Right hindlimb (tissue), 1 donor: Measurements from ENCODE around the gene FGF7.
"Not testable (repeated sequence)": the region's sequence is repeated elsewhere in the genome, so short reads cannot be mapped to it uniquely, and the experiment has no call there.

ENCODE experiments used
- DNase-seq: peaks from one replicate; pipeline ENCODE4 v3.0.0-alpha.2; 2018

The FGF7 gene

DNA sequence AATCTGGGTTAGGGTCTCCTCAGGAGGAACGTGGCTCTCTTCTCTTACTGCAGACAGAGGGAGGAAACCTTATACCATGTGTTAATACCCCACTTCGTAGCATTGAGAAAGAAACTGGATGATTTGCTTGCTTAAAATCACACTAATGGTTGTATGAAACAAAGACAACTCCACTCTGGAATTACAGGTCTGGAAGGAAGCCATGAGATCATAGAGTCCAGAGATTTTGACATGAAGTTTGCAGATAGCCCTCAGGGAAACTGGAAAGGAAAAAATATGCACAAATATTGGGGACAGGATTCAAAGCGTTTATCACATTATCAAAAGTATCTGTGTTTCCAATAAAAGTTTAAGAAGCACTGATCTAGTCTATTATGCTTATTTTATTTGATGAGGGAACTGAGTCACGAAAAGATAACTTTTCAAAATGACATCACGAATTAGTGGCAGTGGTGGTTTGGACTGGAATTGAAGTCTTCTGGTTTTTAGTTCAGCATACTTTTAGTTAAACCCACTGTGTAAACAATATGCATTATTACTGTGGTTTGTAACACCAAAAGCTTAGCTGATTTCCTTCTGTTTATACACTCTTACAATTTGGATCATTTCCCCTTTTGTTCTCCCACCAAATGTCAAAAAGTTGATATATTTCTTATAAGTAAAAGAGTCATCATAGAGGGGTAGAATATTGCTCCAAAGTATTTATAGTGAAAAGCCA, 16.8 kb downstream of the FGF7 start:
- DNase-seq, result no peak

- DNase-seq, result no peak
Measured at GRCh38 chr15:49441356-49441755, 18.3 kb downstream of the FGF7 start.

GRCh38 chr15:49441816-49442215, 18.8 kb downstream of the FGF7 start:
- no peak for DNase-seq

GRCh38 chr15:49452595-49452994, 29.6 kb downstream of the FGF7 start:
- DNase-seq, result no peak

- no peak for DNase-seq
Measured at GRCh38 chr15:49456166-49456565, 33.1 kb downstream of the FGF7 start.

GRCh38 chr15:49458145-49458544, 35.1 kb downstream of the FGF7 start:
- no peak for DNase-seq

DNA sequence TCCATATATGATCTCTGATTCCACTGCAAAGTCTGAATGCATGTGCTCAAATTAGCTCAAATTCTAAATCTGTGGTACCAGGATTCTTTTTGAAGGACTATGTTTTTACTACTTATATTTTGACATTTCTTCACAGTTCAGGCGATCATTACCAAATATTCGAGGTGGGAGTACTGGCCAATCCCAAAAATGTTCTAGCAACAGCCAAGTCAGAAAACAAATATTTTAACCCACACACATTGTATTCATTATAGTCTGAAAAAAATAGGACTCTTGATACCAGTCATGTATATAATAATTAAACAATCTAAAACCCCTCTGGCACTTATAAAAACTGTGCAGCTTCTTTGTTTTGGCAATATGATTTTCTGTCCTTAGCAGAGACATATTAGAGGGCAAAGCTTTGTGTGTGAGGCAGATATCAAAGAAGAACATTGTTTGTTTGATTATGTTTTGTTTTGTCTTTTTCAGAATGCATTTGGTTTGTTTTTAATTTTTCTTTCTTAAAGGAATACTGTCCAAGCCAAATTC, 37.4 kb downstream of the FGF7 start:
- DNase-seq, result no peak

DNA sequence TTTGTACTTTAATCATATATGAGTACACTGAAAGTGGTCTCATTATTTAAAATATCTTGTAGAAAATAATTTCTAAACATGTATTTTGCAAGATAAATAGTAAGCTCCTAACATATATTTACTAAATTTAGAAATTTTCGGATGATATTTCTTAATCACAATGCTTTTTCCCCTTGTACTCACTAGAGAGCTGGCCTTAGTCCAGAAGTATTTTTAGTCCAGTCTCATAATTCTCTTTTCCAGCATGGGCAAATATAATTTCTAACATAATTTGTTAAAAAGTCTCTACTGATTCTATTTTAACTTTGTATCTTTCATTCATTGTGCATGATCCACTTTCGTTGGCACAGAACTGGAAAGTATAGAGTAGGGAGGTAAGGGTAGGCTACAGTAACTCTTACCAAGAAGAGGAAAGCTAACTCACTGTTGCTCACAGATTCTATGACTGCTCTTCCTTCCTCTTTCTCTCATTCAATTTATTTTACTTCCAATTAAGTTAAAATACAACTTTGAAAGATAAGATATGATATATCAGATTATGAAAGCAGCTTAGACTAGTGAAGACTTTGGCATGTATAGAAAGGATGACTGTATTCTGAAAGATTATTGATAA, 39.3 kb downstream of the FGF7 start:
- DNase-seq, result no peak

DNA sequence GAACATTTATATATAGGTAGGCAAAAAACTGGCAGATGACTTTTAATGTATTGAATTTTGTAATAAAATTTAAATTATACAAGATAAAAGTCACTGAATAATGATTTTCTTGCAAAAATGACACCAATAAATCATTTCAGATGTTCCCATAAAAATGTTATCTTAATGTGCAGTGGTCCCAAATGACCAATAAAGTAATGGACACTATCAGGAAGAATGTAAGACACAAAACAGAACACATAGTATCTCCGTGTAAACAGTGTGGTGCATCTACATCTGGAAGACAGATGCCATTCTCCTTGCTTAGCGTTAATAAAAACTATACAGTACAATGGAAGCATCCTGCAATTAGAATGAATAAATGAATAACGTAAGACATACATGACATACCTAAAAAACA, 41.5 kb downstream of the FGF7 start:
- no peak for DNase-seq

GRCh38 chr15:49466119-49466518, 43.1 kb downstream of the FGF7 start:
- DNase-seq, result no peak

DNA sequence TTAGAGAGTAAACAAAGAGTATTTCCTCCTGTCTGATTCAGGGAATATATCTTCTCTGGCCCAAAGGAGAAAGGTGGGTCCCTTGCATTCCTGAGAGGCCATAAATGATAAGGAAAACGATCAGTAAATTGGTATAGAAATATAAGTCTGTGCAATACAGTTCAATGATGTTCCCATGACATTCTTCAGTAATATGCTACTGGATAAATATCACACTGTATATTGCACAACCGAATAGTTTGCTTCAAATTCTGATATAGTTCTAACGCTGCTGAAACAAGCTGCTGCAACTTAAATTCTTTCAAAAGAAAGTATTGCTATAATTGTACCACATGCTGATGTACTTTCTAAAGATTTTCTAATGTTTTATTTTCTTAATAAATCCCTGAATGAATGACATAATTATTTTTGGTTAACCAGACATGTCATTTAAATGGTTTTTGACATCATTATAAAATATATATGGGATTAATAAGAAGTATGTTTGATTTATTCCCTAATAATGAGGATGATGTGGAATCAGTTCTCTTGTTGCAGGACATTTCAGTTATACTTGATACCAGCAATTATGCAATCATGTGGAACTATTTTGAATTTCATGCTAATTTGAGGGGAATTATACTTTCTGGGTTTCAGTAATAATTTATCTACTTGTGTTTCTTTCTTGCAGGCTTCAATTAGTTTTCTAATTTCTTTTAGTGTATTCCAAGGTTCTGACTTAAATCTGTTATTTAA, 44.9 kb downstream of the FGF7 start:
- DNase-seq, result no peak

DNA sequence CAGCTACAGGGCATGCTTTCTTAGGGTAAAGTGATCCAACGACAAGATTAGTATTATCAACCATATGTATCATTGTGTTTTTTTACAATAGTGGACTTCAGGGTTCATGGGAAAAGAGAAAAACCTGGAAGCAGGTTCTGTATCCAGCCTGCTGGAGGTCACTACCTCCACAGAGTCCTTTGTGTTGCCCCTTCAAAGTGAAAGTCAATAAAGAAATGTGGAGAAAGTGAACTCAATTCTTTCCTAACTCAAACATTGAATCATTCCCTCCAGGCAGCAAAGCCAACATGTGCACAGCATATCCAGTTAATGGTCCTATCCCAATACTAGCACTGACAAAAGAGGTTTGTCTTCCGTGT, 45.4 kb downstream of the FGF7 start:
- no peak for DNase-seq

GRCh38 chr15:49471248-49471647, 48.2 kb downstream of the FGF7 start:
- not testable (repeated sequence) for DNase-seq

DNA sequence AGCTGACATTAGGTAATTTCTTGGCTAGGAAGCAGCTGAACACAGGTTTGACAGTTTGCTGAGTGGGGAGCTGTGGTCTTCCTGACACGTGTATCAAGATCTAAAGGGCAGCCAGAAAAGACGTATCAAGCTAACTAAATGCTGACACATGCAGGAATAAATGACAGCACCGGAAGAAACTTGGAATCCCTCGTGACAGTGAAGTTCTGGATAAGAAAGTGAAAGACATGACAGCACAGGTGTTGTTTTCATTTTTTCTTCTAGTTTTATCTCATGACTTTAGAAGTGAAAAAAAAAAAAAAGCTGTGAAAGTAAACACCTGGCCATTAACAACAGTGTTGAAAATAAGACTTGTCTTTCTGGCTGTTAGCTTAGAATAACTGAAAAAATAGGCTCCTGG, 48.7 kb downstream of the FGF7 start:
- DNase-seq, result no peak

DNA sequence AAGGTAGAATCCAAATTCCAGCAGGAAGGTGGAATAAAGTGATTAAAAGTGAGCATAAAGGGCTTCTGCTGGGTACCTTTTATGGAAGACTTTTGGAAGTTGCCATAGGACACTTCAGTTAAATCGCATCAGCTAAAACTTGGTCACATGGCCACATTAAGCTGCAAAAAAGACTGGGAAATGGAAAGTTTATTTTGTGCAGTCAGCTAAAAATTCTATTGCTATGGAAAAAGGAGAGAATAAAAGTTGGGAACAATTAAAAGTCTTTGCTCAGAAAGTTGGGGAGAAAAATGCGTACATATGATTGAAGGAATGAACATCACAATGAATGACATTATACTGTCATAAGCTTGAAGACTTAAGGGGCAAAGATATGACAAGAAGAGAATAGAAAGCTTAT, 49.3 kb downstream of the FGF7 start:
- DNase-seq, result no peak

- DNase-seq, result no peak
Measured at GRCh38 chr15:49473031-49473430, 50.0 kb downstream of the FGF7 start.

GRCh38 chr15:49478021-49478420, 55.0 kb downstream of the FGF7 start:
- DNase-seq, result not testable (repeated sequence)

DNA sequence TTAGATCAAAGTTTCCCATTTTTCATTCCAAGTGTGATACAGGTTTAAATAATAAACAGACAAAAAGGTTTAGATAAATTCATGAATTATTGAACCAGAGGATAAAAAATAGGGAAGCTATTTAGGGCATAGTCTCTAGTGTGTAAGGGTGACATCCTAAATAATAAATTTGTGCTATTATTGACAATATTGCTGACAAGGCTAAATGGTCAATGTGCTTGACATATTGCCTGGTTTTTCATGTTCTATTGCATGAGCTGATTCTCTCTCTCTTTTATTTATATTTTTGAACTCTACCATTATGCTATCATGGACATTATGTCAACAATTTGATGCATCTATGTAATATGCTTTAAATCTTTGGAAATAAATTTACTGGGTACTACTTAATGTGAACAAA, 55.9 kb downstream of the FGF7 start:
- DNase-seq, result not testable (repeated sequence)

DNA sequence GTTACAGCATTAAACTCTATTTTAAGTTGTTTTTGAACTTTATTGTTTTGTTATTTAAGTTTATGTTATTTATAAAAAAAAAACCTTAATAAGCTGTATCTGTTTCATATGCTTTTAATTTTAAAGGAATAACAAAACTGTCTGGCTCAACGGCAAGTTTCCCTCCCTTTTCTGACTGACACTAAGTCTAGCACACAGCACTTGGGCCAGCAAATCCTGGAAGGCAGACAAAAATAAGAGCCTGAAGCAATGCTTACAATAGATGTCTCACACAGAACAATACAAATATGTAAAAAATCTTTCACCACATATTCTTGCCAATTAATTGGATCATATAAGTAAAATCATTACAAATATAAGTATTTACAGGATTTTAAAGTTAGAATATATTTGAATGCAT, 62.4 kb downstream of the FGF7 start:
- peak; percentile 24 for DNase-seq

GRCh38 chr15:49490966-49491365, 67.9 kb downstream of the FGF7 start:
- no peak for DNase-seq

GRCh38 chr15:49492151-49492550, 69.1 kb downstream of the FGF7 start:
- DNase-seq, result no peak

DNA sequence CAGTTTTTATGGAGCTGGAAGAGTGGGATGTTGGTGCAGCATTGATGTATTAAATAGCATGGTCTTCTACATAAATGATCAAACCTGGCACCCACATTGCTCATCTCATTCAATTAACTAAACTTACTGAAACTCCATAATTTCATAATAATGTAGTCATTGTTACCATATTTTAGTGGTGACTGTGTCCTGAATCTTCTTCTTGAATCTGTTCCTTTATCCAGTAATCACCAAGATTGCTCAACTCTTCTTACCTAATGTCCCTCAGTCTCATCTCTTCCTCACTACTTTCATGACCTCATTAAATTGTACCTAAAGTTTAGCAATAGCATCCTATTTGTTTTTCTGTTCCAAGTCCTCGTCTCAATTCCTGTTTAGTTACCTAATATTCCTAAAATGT, 69.8 kb downstream of the FGF7 start:
- DNase-seq, result no peak

DNA sequence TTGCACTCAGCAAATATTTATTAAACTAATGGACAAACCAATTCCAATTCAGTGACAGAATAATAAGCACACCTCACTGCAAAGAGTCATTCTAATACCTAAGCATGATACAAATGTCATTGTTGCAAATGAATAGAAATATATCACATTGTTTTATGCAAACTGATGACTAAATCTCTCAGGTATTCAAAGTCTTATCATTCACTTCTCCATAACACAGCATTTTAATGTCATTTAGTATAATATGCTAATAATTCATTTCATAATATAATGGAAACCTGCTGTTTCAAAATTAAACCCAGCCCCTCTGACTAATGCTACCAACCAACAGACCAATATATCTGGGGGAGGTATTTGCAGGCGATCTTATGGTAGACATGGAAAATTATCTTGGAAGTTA, 71.8 kb downstream of the FGF7 start:
- DNase-seq, result no peak
